ENCODE data around the gene PPP1R9B. TPM values are rescaled to one million over a fixed set of nuclear protein-coding genes. Genes with fewer than 3 reads are reported as not detected.

Gene PPP1R9B
- total and polyA plus RNA-seq, 2 of the 8 experiments (the other 6 are each of a cell fraction or from before 2014, with no cell fraction given) = 5.2 to 13.1 TPM

- no peak overlapping the region for H3K56ac ChIP-seq (replicated peaks; ENCODE audit: insufficient read length, low read depth, low read length)
- peak; percentile 59; the same call in 1 of the 2 replicates for TF ChIP-seq KDM1A (IDR thresholded peaks at IDR 0.05; ENCODE audit: borderline replicate concordance, low read length)
- no peak for TF ChIP-seq CHD2 (IDR thresholded peaks at IDR 0.05; ENCODE audit: low read length)
- TF ChIP-seq USF2 (IDR thresholded peaks at IDR 0.05; ENCODE audit: low read length) = no peak
- no peak for TF ChIP-seq RFX5 (IDR thresholded peaks at IDR 0.05; ENCODE audit: borderline replicate concordance, low read depth, low read length)
- no peak overlapping the region for H2AFZ ChIP-seq (ENCODE audit: low read length)
- DNase-seq (ENCODE audit: low read depth in 1 of 2, low spot score in 2 of 2) = no peak
- H2BK20ac ChIP-seq (ENCODE audit: low read length) = no peak overlapping the region
- no peak overlapping the region for H2BK15ac ChIP-seq (ENCODE audit: low read length)
- POLR2A ChIA-PET (ENCODE audit: partially characterized antibody) = interaction anchor here (1.1 kb wide), 1 partner anchor 33 kb away, joined by 3 read pairs; no protein-coding TSS in a partner anchor
- H3K23me2 ChIP-seq (ENCODE audit: low read depth, low read length) = peaks cover 12% of the 10 kb centered on the region
- no peak overlapping the region for H3K4me3 ChIP-seq (ENCODE audit: extremely low read depth in 1 of 4, insufficient read depth in 2 of 4, low read depth in 3 of 4, low read length in 4 of 4)
- no peak overlapping the region for H3K23ac ChIP-seq (ENCODE audit: insufficient read length)
- 87% methylated on average over 2 of the region's 2 CpGs; no CpG with 5 or more reads in 1 of the 2 experiments for WGBS, 2 experiments (ENCODE audit: extremely low coverage in 1 of 2, insufficient coverage in 1 of 2, insufficient read length in 1 of 2, insufficient replicate concordance in 2 of 2, low coverage in 1 of 2, low lambda C conversion rate in 2 of 2, missing lambda C conversion rate in 1 of 2)
- no peak overlapping the region for H4K8ac ChIP-seq (ENCODE audit: extremely low read depth, insufficient read depth, low read length)
- no peak overlapping the region for H3K14ac ChIP-seq (ENCODE audit: insufficient read length)
- H3K18ac ChIP-seq (ENCODE audit: extremely low read depth, low read length) = no peak overlapping the region
- no peaks in the 10 kb centered on the region for H3K9me3 ChIP-seq (ENCODE audit: insufficient read depth in 2 of 2, low read depth in 1 of 2, low read length in 1 of 2)
- H3K79me2 ChIP-seq (ENCODE audit: control insufficient read depth in 1 of 2, insufficient read depth in 2 of 2, low read length in 2 of 2) = no peaks in the 10 kb centered on the region
- H3K9ac ChIP-seq (replicated peaks in 1 of 4; ENCODE audit: extremely low read depth in 1 of 4, low read depth in 3 of 4, low read length in 3 of 4) = no peak overlapping the region
- no peak overlapping the region for H2AK5ac ChIP-seq (ENCODE audit: low read depth, low read length)
- peaks cover 0 to 6% (median 0%) of the 10 kb centered on the region in 4 experiments; a peak in 2 of 7 replicates for H3K27me3 ChIP-seq (replicated peaks in 1 of 4; ENCODE audit: control insufficient read depth in 3 of 4, extremely low read depth in 1 of 4, insufficient read depth in 3 of 4, low read length in 3 of 4)
- H2BK5ac ChIP-seq (ENCODE audit: low read depth, low read length) = no peak overlapping the region
- H3K79me1 ChIP-seq (ENCODE audit: low read depth, low read length) = no peaks in the 10 kb centered on the region
- FAIRE-seq = no peak
- H4K20me1 ChIP-seq (replicated peaks in 1 of 2; ENCODE audit: control insufficient read depth in 1 of 2, insufficient read depth in 2 of 2, low read length in 2 of 2) = no peaks in the 10 kb centered on the region
- H2BK12ac ChIP-seq (ENCODE audit: low read depth, low read length) = no peak overlapping the region
- no peak overlapping the region for H4K91ac ChIP-seq (replicated peaks; ENCODE audit: insufficient read length, low read length)
- CTCF ChIA-PET (ENCODE audit: partially characterized antibody) = interaction anchor here (0.8 to 17.0 kb wide), 16 partner anchors 9 to 145 kb away, joined by 3 to 299 read pairs (median 6); partner anchors contain the start of gene COL1A1
- no peak overlapping the region for H2BK120ac ChIP-seq (replicated peaks; ENCODE audit: low read depth, low read length)
- no peaks in the 10 kb centered on the region for H3K36me3 ChIP-seq (ENCODE audit: control insufficient read depth in 2 of 4, insufficient read depth in 4 of 4, low read length in 3 of 4)
- no peak overlapping the region for H4K5ac ChIP-seq (ENCODE audit: insufficient read length, low read depth, low read length)
- H3K4ac ChIP-seq (replicated peaks; ENCODE audit: insufficient read length, low read depth, low read length) = no peak overlapping the region
- no peak overlapping the region for H3K4me2 ChIP-seq (ENCODE audit: insufficient read depth in 1 of 2, low read depth in 2 of 2, low read length in 2 of 2)
- peaks cover 0 to 14% (median 12%) of the 10 kb centered on the region in 4 experiments; a peak in 5 of 7 replicates for H3K4me1 ChIP-seq (replicated peaks in 1 of 4; ENCODE audit: control insufficient read depth in 3 of 4, insufficient read depth in 4 of 4, low read length in 3 of 4)
- no peak overlapping the region for H3K27ac ChIP-seq (ENCODE audit: low read depth, low read length)
Observed at GRCh38 chr17:50164697-50164988, 14.2 kb upstream of the PPP1R9B start.
